Tibial nerve (tissue), 4 donors: ENCODE results near the gene SH3RF2.

ENCODE experiments used
- EP300 ChIP-seq, 2 donors: sonication (generic); formaldehyde crosslinking; IDR thresholded peaks; one replicate each; pipeline ENCODE4 v1.6.1; 2017; ENCODE audit warnings: antibody characterized with exemption in 2 of 2, mild to moderate bottlenecking in 1 of 2
- POLR2A ChIP-seq, 2 donors: fragments of 450-650 bp; IDR thresholded peaks; one replicate each; pipeline ENCODE4 v1.6.1; 2017; ENCODE audit warnings: antibody characterized with exemption in 2 of 2, mild to moderate bottlenecking in 2 of 2, moderate library complexity in 2 of 2
- TF ChIP-seq, protein P1 (sequence below), 5 experiments: fragments of 200-600 bp in 3 of 5; fragments of 450-650 bp in 2 of 5; sonication (generic) in 3 of 5; IDR thresholded peaks; one replicate each; pipeline ENCODE4 v1.5.1; 2016 to 2019; ENCODE audit warnings: antibody characterized with exemption in 5 of 5, mild to moderate bottlenecking in 3 of 5, moderate library complexity in 2 of 5

DNA sequence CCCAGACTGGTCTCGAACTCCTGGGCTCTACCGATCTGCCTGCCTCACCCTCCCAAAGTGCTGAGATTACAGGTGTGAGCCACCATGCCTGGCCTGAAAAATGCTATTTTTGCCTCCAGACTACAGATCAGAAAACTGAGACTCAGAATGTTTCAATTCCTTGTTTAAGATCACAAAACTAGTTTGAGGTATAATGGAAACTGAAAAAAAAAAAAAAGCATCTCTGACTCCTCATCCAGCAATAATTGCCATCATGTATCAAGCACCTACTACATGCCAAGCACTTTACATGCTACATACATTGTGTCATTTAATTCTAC, 133.4 kb downstream of the SH3RF2 start:
- TF ChIP-seq, protein P1, sequence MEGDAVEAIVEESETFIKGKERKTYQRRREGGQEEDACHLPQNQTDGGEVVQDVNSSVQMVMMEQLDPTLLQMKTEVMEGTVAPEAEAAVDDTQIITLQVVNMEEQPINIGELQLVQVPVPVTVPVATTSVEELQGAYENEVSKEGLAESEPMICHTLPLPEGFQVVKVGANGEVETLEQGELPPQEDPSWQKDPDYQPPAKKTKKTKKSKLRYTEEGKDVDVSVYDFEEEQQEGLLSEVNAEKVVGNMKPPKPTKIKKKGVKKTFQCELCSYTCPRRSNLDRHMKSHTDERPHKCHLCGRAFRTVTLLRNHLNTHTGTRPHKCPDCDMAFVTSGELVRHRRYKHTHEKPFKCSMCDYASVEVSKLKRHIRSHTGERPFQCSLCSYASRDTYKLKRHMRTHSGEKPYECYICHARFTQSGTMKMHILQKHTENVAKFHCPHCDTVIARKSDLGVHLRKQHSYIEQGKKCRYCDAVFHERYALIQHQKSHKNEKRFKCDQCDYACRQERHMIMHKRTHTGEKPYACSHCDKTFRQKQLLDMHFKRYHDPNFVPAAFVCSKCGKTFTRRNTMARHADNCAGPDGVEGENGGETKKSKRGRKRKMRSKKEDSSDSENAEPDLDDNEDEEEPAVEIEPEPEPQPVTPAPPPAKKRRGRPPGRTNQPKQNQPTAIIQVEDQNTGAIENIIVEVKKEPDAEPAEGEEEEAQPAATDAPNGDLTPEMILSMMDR (IDR thresholded peaks at IDR 0.05): no peak
- TF ChIP-seq EP300 (IDR thresholded peaks at IDR 0.05) (no peak), POLR2A (IDR thresholded peaks at IDR 0.05) (no peak)
